Cardiac muscle cell (in vitro differentiated cells and primary cell): Measurements from ENCODE around the gene SPPL3. TPM values are rescaled to one million over a fixed set of nuclear protein-coding genes. Genes with fewer than 3 reads are reported as not detected.

ENCODE experiments used
- DNase-seq, 2 donors: peaks; one replicate each; pipeline versions ENCODE4 v3.0.0 to v3.0.0-alpha.2; 2010 to 2017; ENCODE audit warnings: low read depth in 1 of 2, low spot score in 1 of 2
- H3K27ac ChIP-seq: fragments of 200-600 bp; sonication (generic); 2 replicates; pipeline ENCODE4 v1.5.1; 2016
- H3K27me3 ChIP-seq: fragments of 200-600 bp; sonication (generic); 2 replicates; pipeline ENCODE4 v1.6.0; 2016; ENCODE audit warnings: control low read depth
- H3K36me3 ChIP-seq: fragments of 200-600 bp; sonication (generic); 2 replicates; pipeline ENCODE4 v1.5.1; 2016; ENCODE audit warnings: control low read depth
- H3K4me1 ChIP-seq: fragments of 200-600 bp; sonication (generic); 2 replicates; pipeline ENCODE4 v1.8.1; 2017; ENCODE audit warnings: low read depth, mild to moderate bottlenecking, mixed run types
- H3K4me3 ChIP-seq: fragments of 200-600 bp; sonication (generic); 2 replicates; pipeline ENCODE4 v1.5.1; 2016; ENCODE audit warnings: mild to moderate bottlenecking
- H3K9me3 ChIP-seq: fragments of 200-600 bp; sonication (generic); 2 replicates; pipeline ENCODE4 v1.5.1; 2017; ENCODE audit warnings: low read depth, mild to moderate bottlenecking, control low read depth
- polyA plus RNA-seq: library from polyadenylated mRNA; unstranded; fragments of >200 nt; fragmentation: Nextera tagmentation; extraction: Ambion mirVana; gene quantifications from 2 replicates; pipeline ENCODE4 v1.2.1, GENCODE V29; 2016
- total RNA-seq: library from RNA; depleted of rRNA; stranded (reverse); fragments of >200 nt; gene quantifications from 2 replicates; pipeline ENCODE4 v1.2.3, GENCODE V29; 2016
- TF ChIP-seq, protein P1 (sequence below): IDR thresholded peaks from 2 replicates; pipeline ENCODE4 v1.5.1; 2012; ENCODE audit warnings: low read depth, mild to moderate bottlenecking, low read length

SPPL3 gene
- total and polyA plus RNA-seq, 2 experiments from 2014 or later, result 26.9 to 111 TPM

DNA sequence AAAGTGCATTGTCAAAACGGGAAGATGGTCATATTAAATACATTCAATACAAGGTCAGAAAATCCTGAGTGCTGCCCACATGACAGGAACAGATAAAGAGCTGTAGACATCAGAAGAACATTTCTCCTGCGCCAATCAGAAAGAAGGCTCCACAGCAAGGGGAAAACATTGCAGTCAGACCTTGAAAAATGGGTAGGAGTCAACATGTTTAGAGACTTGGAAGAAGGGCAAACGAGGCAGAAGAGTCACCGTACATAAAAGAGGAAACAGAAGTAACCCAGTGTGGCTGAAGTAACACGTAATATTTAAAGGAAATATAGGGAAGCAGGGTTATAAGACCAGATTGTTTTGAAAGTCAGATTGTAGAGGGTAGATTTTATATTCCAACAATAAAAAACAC is 11.9 kb downstream of the SPPL3 start:
- H3K36me3 ChIP-seq, result no peaks in the 10 kb centered on the region
- H3K27ac ChIP-seq, result peak overlapping the region; percentile 73
- peaks cover 10% of the 10 kb centered on the region for H3K4me1 ChIP-seq
- DNase-seq, result no peak
- no peaks in the 10 kb centered on the region for H3K27me3 ChIP-seq
- TF ChIP-seq, protein P1, sequence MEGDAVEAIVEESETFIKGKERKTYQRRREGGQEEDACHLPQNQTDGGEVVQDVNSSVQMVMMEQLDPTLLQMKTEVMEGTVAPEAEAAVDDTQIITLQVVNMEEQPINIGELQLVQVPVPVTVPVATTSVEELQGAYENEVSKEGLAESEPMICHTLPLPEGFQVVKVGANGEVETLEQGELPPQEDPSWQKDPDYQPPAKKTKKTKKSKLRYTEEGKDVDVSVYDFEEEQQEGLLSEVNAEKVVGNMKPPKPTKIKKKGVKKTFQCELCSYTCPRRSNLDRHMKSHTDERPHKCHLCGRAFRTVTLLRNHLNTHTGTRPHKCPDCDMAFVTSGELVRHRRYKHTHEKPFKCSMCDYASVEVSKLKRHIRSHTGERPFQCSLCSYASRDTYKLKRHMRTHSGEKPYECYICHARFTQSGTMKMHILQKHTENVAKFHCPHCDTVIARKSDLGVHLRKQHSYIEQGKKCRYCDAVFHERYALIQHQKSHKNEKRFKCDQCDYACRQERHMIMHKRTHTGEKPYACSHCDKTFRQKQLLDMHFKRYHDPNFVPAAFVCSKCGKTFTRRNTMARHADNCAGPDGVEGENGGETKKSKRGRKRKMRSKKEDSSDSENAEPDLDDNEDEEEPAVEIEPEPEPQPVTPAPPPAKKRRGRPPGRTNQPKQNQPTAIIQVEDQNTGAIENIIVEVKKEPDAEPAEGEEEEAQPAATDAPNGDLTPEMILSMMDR, result no peak
- H3K9me3 ChIP-seq, result no peaks in the 10 kb centered on the region
- no peak overlapping the region for H3K4me3 ChIP-seq

DNA sequence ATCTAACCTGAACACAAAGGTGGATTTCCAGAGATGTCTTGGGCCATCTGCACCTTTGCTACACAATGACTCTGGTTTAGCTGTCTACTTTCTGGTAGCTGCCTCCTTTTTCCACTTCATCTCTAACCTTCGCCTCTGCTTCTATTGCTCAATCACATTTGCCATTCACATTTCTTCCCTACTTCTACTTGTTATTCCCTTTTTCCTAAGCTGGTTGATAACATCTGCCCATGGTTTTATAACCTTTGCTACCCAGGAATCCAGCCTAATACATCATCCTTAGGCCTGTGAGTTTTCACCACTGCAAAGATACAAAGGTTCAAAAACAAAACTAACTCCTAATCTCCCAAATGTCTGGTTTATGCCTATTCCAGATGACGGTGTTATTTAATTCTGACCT is 13.2 kb downstream of the SPPL3 start:
- Histone ChIP-seq H3K4me1 (peaks cover 10% of the 10 kb centered on the region), H3K9me3 (no peaks in the 10 kb centered on the region), H3K27me3 (no peaks in the 10 kb centered on the region), H3K27ac (peak overlapping the region; percentile 26), H3K36me3 (no peaks in the 10 kb centered on the region), H3K4me3 (no peak overlapping the region)
- DNase-seq, result no peak
- TF ChIP-seq, protein P1, result no peak

DNA sequence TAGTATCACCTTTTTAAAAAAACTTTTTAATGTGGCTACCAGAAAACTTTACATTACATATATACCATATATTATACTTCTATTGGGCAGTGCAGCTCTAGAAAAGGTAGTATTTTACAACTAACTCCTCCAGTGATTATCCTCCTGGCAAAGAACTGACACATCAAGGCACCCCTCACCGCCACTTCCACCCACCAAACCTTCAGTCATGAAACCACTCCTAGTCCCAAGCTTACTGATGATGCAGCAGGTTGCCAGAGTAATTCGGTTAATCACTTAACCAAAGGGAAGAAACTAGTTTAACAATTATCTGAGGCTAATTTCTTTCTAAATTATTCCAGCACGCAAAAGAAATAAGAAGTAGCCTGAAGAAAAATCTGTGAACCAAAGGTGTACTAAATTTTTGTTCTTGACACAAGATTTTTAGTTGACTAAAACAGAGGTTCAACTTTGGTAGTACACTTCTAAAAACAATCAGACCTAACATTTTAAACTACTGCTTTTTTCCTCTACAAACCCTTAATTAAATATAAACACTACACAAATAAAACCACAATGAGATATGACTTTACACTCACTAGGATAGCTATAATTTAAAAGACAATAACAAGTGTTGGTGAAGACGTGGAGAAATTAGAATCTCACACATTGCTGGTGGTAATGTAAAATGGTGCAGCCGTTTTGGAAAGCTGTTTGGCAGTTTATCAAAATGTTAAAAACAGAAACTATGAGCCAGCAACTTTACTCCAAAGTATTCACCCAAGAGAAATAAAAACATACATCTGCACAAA is 16.7 kb downstream of the SPPL3 start:
- no peak for DNase-seq
- TF ChIP-seq, protein P1, result no peak

DNA sequence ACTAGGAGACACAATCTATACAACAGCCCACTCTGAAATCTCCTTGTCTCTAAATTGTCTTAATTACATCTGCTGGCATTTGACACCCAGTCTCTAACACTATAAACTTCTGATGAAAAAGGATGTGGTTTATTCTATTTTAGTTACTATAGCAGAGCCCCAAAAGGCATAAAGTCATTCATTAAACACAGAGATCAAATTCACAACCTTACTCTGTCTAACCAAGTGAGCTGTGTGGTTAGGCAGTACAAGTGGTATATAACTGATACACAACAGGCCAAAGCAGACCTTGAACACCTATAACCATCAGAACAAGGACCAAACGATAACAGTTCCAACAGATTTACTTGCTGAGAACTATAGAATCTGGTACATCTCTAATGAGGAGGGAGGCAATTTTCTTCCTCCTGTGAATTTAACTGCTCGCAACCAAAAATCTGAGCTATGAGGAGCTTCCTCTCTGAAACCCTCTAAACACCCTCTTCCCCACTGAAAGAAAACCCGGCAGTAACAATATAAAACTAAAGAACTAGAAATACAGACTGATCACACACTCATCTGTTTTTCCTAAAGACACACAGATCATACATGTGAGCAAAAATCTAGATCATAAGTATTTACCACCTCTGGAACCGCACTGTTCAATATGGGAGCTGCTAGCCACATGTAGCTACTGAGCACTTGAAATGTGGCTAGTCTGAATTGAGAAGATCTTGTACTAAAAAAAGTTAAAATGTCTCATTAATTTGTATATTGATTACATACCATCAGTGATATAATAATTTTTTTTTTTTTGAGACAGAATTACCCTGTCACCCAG is 17.7 kb downstream of the SPPL3 start:
- no peaks in the 10 kb centered on the region for H3K36me3 ChIP-seq
- H3K4me1 ChIP-seq, result no peaks in the 10 kb centered on the region
- no peaks in the 10 kb centered on the region for H3K27me3 ChIP-seq
- H3K27ac ChIP-seq, result peak overlapping the region; percentile 34
- H3K9me3 ChIP-seq, result no peaks in the 10 kb centered on the region
- DNase-seq, result no peak
- TF ChIP-seq, protein P1, result no peak
- no peak overlapping the region for H3K4me3 ChIP-seq

More for the DNA sequence above, 16.7 kb downstream of the SPPL3 start:
- H3K27ac ChIP-seq, result no peak overlapping the region
- H3K27me3 ChIP-seq, result no peaks in the 10 kb centered on the region
- H3K36me3 ChIP-seq, result no peaks in the 10 kb centered on the region
- no peaks in the 10 kb centered on the region for H3K9me3 ChIP-seq
- no peak overlapping the region for H3K4me3 ChIP-seq
- H3K4me1 ChIP-seq, result peaks cover 8% of the 10 kb centered on the region

DNA sequence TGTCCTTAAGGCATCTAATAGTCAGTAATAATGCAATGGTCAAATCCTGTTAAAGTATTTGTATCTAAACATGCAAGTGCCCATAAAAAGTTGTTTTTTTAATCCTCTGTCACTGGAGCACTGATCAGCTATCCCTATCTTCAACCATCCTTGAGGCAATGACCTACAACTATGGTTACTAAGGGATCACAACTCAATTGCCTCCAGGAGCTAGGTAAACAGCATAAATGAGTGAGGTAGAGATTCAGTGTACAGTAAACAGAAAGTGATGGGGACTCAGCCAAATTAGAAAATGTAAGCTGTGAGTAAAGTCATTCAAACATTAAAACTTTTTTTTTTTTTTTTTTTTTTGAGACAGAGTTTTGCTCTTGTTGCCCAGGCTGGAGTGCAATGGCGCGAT is 18.6 kb downstream of the SPPL3 start:
- H3K4me1 ChIP-seq, result no peaks in the 10 kb centered on the region
- H3K4me3 ChIP-seq, result no peak overlapping the region

More for the DNA sequence above, 18.6 kb downstream of the SPPL3 start:
- DNase-seq, result no peak
- Histone ChIP-seq H3K36me3 (no peaks in the 10 kb centered on the region), H3K27ac (no peak overlapping the region), H3K9me3 (no peaks in the 10 kb centered on the region), H3K27me3 (no peaks in the 10 kb centered on the region)
- TF ChIP-seq, protein P1, result no peak
